ENCODE results near the gene BNC1.

DNA sequence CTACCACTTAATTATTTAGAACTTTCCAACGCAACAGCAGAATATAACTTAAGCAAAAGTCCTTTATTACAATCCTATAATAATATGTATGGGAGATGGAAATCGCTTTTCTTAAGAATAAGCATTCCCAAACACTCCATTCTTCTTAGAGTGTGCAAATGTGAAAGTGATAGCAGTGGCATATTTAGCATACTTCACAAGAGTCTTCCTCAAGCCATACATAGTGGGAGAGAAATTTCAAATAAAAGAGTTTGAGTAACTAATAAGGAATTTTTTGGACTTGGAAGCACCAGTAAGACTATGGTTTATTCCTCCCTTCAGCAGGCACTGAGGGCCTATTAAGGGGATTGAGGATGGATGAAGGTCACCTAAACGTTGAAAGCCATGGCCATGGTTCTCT is 22.1 kb upstream of the BNC1 start:
- TF ChIP-seq, protein P1, sequence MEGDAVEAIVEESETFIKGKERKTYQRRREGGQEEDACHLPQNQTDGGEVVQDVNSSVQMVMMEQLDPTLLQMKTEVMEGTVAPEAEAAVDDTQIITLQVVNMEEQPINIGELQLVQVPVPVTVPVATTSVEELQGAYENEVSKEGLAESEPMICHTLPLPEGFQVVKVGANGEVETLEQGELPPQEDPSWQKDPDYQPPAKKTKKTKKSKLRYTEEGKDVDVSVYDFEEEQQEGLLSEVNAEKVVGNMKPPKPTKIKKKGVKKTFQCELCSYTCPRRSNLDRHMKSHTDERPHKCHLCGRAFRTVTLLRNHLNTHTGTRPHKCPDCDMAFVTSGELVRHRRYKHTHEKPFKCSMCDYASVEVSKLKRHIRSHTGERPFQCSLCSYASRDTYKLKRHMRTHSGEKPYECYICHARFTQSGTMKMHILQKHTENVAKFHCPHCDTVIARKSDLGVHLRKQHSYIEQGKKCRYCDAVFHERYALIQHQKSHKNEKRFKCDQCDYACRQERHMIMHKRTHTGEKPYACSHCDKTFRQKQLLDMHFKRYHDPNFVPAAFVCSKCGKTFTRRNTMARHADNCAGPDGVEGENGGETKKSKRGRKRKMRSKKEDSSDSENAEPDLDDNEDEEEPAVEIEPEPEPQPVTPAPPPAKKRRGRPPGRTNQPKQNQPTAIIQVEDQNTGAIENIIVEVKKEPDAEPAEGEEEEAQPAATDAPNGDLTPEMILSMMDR (IDR thresholded peaks at IDR 0.05) = no peak
- TF ChIP-seq EZH2 (IDR thresholded peaks at IDR 0.05) = no peak
- TF ChIP-seq EZH2phosphoT487 (IDR thresholded peaks at IDR 0.05) = no peak

Data from neural progenitor cell (in vitro differentiated cells).